Chondrocyte (in vitro differentiated cells): ENCODE data around the gene MSMP. TPM values are rescaled to one million over a fixed set of nuclear protein-coding genes. Genes with fewer than 3 reads are reported as not detected.
A peak's percentile ranks its signal among the peaks of the same experiment; 100 is the strongest.

Source experiments
- DNase-seq: peaks from one replicate; pipeline ENCODE4 v3.0.0; 2021; ENCODE audit warnings: mixed read lengths, low spot score
- H3K27ac Mint-ChIP-seq: one replicate; pipeline ENCODE4 v1.8.0; 2021; ENCODE audit warnings: mild to moderate bottlenecking, moderate library complexity, mixed read lengths; ENCODE audit not compliant: unreplicated experiment
- H3K27me3 Mint-ChIP-seq: 2 replicates; pipeline ENCODE4 v1.8.0; 2021; ENCODE audit warnings: low read depth, mixed read lengths
- H3K36me3 Mint-ChIP-seq: 2 replicates; pipeline ENCODE4 v1.8.0; 2021; ENCODE audit warnings: low read depth, mixed read lengths
- H3K4me1 Mint-ChIP-seq: 2 replicates; pipeline ENCODE4 v1.8.0; 2021; ENCODE audit warnings: low read depth, mild to moderate bottlenecking, mixed read lengths
- H3K4me3 Mint-ChIP-seq: one replicate; pipeline ENCODE4 v1.8.0; 2021; ENCODE audit warnings: mild to moderate bottlenecking, moderate library complexity, mixed read lengths; ENCODE audit not compliant: unreplicated experiment
- H3K9me3 Mint-ChIP-seq: 2 replicates; pipeline ENCODE4 v1.8.0; 2021; ENCODE audit warnings: low read depth, mixed read lengths
- CTCF ChIP-seq: fragments of 200-600 bp; sonication (generic); IDR thresholded peaks from 2 replicates; pipeline ENCODE4 v1.5.0; 2021; ENCODE audit warnings: antibody characterized with exemption, mild to moderate bottlenecking, moderate library complexity
- total RNA-seq: library from RNA; stranded (reverse); gene quantifications from 3 replicates; pipeline ENCODE4 v1.2.1, GENCODE V29; 2021

Gene MSMP
- total RNA-seq, 1 donor from 2014 or later: not detected

GRCh38 chr9:35725362-35725761, 28.7 kb downstream of the MSMP start:
- H3K4me1 Mint-ChIP-seq: peaks cover 8% of the 10 kb centered on the region
- TF ChIP-seq CTCF: no peak
- H3K27me3 Mint-ChIP-seq: no peaks in the 10 kb centered on the region
- no peak for DNase-seq
- H3K9me3 Mint-ChIP-seq: no peaks in the 10 kb centered on the region
- H3K36me3 Mint-ChIP-seq: peaks cover 39% of the 10 kb centered on the region
- no peak overlapping the region for H3K27ac Mint-ChIP-seq
- H3K4me3 Mint-ChIP-seq: no peak overlapping the region

- Mint-ChIP-seq H3K4me3 (no peak overlapping the region), H3K27ac (peak overlapping the region; percentile 2), H3K9me3 (no peaks in the 10 kb centered on the region), H3K4me1 (peaks cover 8% of the 10 kb centered on the region), H3K27me3 (no peaks in the 10 kb centered on the region), H3K36me3 (peaks cover 49% of the 10 kb centered on the region)
- no peak for TF ChIP-seq CTCF
- DNase-seq: no peak
Observed at GRCh38 chr9:35723908-35724307, 30.2 kb downstream of the MSMP start.

GRCh38 chr9:35723426-35723825, 30.6 kb downstream of the MSMP start:
- H3K27ac Mint-ChIP-seq: no peak overlapping the region
- H3K4me1 Mint-ChIP-seq: peaks cover 8% of the 10 kb centered on the region
- H3K36me3 Mint-ChIP-seq: peaks cover 49% of the 10 kb centered on the region
- TF ChIP-seq CTCF: no peak
- no peaks in the 10 kb centered on the region for H3K9me3 Mint-ChIP-seq
- no peak overlapping the region for H3K4me3 Mint-ChIP-seq
- DNase-seq: no peak
- no peaks in the 10 kb centered on the region for H3K27me3 Mint-ChIP-seq

GRCh38 chr9:35719546-35719945, 34.5 kb downstream of the MSMP start:
- H3K4me1 Mint-ChIP-seq: peaks cover 2% of the 10 kb centered on the region
- H3K9me3 Mint-ChIP-seq: no peaks in the 10 kb centered on the region
- H3K27me3 Mint-ChIP-seq: no peaks in the 10 kb centered on the region
- TF ChIP-seq CTCF: no peak
- no peak for DNase-seq
- peaks cover 71% of the 10 kb centered on the region for H3K36me3 Mint-ChIP-seq
- H3K27ac Mint-ChIP-seq: peak overlapping the region; percentile 53
- no peak overlapping the region for H3K4me3 Mint-ChIP-seq

GRCh38 chr9:35718721-35719511, 35.2 kb downstream of the MSMP start:
- Mint-ChIP-seq H3K9me3 (no peaks in the 10 kb centered on the region), H3K27me3 (no peaks in the 10 kb centered on the region), H3K4me3 (no peak overlapping the region), H3K36me3 (peaks cover 70% of the 10 kb centered on the region), H3K27ac (no peak overlapping the region), H3K4me1 (no peaks in the 10 kb centered on the region)
- TF ChIP-seq CTCF: no peak
- DNase-seq: no peak
